ENCODE data around the gene HMGN4.

HMGN4 gene

GRCh38 chr6:26553264-26553634 lies 15.1 kb downstream of the HMGN4 start:
- peak; percentile 84 for DNase-seq

- DNase-seq = peak; percentile 86
Measured at GRCh38 chr6:26553635-26554446, 15.7 kb downstream of the HMGN4 start.

- DNase-seq = no peak
Measured at GRCh38 chr6:26554447-26554696, 16.2 kb downstream of the HMGN4 start.

- DNase-seq = peak; percentile 73
Measured at GRCh38 chr6:26554697-26555504, 16.7 kb downstream of the HMGN4 start.

GRCh38 chr6:26555505-26556262 lies 17.5 kb downstream of the HMGN4 start:
- DNase-seq = no peak

- DNase-seq = peak; percentile 55
Measured at GRCh38 chr6:26556263-26557070, 18.3 kb downstream of the HMGN4 start.

GRCh38 chr6:26561533-26562466 lies 23.6 kb downstream of the HMGN4 start:
- DNase-seq = no peak

- DNase-seq = no peak
Measured at GRCh38 chr6:26563488-26563887, 25.3 kb downstream of the HMGN4 start.

- DNase-seq = peak; percentile 99
Measured at GRCh38 chr6:26568601-26569432, 30.7 kb downstream of the HMGN4 start.

- no peak for DNase-seq
Measured at GRCh38 chr6:26569433-26569764, 31.2 kb downstream of the HMGN4 start.

- no peak for DNase-seq
Measured at GRCh38 chr6:26570027-26570809, 32.1 kb downstream of the HMGN4 start.

- peak; percentile 53 for DNase-seq
Measured at GRCh38 chr6:26571592-26572296, 33.6 kb downstream of the HMGN4 start.

GRCh38 chr6:26575494-26575939 lies 37.4 kb downstream of the HMGN4 start:
- no peak for DNase-seq

GRCh38 chr6:26576407-26576843 lies 38.3 kb downstream of the HMGN4 start:
- DNase-seq = no peak

- peak; percentile 81 for DNase-seq
Measured at GRCh38 chr6:26576929-26577719, 39.0 kb downstream of the HMGN4 start.

GRCh38 chr6:26577720-26578072 lies 39.5 kb downstream of the HMGN4 start:
- DNase-seq = no peak

- no peak for DNase-seq
Measured at GRCh38 chr6:26578279-26578678, 40.1 kb downstream of the HMGN4 start.

GRCh38 chr6:26578741-26579140 lies 40.6 kb downstream of the HMGN4 start:
- no peak for DNase-seq

All from stimulated activated CD4-positive, alpha-beta T cell treated with anti-CD3 and anti-CD28 coated beads, Interleukin-4, amount 100 ng/mL, for 24 hours (primary cell).